NCI-H1436 (cell line): ENCODE results near the gene TSN.
"Not testable (repeated sequence)": the region's sequence is repeated elsewhere in the genome, so short reads cannot be mapped to it uniquely, and the experiment has no call there.

Experiments
- DNase-seq: peaks from one replicate; lab custom pipeline; 2025; lab: John Stamatoyannopoulos, UW

Gene TSN

DNA sequence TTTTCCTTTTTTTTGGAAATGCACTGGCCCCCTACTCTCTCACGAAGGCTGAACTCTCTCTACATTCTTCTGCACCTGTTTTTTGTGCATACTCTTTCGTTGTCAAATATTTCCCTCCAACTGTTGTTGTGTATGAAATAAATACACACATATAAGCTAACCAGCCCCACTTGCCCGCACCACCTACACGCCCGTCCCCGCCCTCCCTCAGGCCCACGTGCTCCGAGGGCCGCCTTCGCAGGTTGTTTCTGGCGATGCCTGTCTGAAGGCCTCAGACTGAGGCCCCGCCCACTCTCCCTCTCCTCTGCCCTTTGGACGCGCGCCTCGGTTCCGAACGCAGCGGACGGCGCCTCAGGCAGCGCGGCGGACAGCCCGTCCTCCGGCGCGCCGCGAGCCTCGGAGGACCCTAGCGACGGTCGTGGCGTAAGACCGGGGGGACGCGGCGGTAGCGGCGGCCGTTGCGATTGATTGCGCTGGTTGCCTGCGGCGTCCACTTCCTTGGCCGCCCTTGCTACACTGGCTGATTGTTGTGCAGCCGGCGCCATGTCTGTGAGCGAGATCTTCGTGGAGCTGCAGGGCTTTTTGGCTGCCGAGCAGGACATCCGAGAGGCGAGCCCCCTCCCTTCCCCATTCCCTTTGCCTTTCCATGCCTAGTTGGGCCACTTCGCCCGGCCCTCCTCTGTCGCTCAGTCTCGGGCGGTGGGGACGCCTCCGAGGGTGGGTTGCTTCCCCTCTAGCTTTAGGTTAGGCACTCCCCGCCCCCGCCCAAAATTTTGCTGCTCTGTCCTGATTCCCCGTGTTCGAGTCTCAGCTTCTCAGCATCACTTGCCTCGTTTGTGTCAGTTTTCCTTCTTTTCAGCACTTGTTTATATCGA is at the start of gene TSN:
Gene TSN (plus strand): TSS at position 415 of the 875 bp plus-strand sequence. CDS start 129 bp downstream, at position 544.
- peak; percentile 97 for DNase-seq

DNA sequence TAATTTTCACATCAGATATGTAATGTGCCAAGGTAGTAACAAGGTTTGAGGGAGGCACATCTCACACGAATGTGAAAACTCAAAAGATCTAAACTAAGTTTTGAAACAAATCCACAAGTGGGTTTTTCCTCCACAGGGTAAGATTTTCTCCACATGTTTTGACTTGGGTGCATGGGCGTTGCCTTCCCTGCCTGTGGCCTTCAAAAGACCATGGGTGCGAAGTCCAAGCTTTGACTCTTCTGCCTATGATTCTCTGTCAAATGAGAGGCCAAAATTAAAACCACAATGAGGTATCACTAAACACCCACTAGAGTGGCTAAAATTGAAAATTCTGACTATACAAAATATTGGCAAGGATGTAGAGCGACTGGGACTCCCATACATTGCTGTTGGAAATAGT is 49.5 kb upstream of the TSN start:
- DNase-seq = no peak

- DNase-seq = no peak
Observed at GRCh38 chr2:121707344-121707919, 48.0 kb upstream of the TSN start.

DNA sequence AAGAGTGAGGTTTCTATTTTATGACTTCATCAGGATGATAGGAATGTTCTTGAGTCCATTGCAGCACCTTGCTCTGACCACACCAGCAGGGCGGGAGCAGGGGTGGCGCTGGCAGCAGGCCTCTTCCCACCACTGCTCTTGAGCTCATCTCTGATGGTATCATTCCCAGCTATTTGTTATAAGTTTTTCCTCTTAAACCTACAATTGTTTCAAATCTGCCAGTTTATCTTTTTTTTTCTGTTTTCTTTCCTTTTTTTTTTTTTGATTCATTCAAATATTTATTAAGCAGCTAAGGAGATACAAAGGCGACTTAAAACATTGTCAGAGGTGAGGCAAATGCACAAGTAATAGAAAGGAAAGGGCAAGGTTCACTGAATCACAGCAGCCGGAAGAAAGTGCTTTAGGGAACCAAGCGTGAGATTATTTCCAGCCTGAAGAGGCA is 47.5 kb upstream of the TSN start:
- DNase-seq = no peak

- no peak for DNase-seq
Observed at GRCh38 chr2:121709776-121710469, 45.5 kb upstream of the TSN start.

- no peak for DNase-seq
Observed at GRCh38 chr2:121710470-121711170, 44.8 kb upstream of the TSN start.

DNA sequence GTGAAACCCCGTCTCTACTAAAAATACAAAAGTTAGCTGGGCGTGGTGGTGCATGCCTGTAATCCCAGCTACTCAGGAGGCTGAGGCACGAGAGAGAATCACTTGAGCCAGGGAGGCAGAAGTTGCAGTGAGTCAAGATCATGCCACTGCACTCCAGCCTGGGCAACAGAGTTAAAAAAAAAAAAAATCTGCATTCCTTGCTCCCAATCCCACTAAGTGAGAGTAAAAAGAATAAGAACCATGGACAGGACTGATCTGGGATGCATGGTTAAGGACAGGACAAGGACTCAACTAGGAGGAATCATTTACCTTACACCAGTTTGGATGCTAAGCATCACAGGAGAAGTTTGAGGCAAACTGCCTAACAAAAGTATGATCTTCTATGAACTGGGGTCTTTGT is 44.0 kb upstream of the TSN start:
- DNase-seq = not testable (repeated sequence)

- DNase-seq = no peak
Observed at GRCh38 chr2:121716126-121716525, 39.3 kb upstream of the TSN start.

- no peak for DNase-seq
Observed at GRCh38 chr2:121717529-121717928, 37.9 kb upstream of the TSN start.

GRCh38 chr2:121721926-121722325 is 33.5 kb upstream of the TSN start:
- DNase-seq = no peak

DNA sequence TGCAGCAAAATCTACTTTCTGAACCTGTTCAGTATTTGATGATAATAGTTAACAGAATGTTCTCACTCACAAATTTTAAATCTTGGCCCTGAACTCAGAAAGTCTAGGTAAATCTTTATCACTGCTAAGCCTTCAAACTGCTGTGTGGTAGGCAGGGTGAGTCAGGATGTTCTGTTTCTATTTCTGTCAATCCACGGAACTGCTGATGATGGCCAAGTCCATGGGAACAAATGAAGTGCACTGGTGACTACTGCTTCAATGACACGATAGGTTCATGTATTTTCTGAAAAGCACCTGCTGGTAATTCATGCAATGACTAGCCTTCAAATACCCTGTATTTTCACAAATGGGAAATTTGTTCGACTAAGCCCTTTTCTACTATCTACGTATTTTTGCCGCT is 33.0 kb upstream of the TSN start:
- DNase-seq = no peak

DNA sequence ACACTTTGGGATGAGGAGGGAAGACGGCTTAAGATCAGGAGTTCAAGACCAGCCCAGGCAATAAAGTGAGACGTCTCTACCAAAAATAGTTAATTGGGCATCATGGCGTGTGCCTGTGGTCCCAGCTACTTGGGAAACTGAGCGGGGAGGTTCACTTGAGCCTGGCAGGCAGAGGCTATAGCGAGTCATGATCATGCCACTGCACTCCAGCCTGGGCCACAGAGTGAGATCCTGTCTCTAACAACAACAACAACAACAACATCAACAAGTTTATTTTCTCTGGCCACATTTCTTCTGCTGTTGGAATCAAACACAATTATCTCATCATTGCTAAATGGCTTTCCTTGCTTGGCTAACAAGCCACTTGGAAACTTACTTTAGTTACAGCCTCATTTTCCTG is 32.1 kb upstream of the TSN start:
- DNase-seq = no peak

GRCh38 chr2:121727332-121727731 is 28.1 kb upstream of the TSN start:
- DNase-seq = no peak

DNA sequence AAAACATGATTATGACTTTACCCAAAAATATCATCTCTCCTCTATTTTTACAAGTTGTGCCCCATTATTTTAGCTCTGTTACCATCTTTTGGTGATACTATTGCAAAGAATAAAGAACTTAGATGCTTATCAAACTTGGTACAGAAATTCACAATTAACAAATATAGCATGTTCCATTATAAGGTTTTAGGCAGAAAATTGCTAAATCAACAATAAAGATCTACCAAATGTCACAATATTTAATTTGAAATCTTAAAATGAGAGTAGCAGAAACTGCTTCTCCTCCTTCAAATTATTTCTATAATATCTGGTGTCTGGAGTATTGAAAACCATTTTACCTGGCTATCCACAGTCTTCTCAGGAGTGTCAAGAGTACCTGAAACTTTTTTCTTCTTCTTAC is 27.5 kb upstream of the TSN start:
- no peak for DNase-seq

- no peak for DNase-seq
Observed at GRCh38 chr2:121731366-121731765, 24.1 kb upstream of the TSN start.

- DNase-seq = not testable (repeated sequence)
Observed at GRCh38 chr2:121734544-121734943, 20.9 kb upstream of the TSN start.

DNA sequence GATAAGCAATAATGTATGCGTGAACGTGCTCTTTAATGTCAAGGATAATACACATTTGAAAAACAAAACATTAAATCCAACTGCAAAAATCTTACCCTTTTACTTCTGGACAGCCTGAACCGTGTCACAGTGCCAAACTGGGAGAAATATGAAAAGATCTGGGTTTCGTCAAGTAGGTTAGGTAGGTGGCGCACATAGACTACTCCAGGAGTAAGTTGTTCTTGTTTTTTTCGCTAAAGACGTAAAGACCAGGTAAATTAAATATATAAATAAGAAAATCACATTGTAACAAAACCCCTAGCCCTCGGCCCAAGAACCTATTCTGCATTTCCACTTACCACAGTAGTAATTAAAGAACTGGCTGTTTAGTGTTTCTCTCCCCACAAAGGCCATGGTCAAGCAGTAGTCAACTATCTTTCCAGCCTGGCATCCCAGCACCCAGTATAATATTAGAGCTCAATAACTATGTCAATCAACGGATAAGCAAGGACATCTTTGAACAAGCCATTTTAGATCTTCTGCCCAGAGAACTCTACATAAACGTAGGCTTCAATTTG is 19.9 kb upstream of the TSN start:
- no peak for DNase-seq

DNA sequence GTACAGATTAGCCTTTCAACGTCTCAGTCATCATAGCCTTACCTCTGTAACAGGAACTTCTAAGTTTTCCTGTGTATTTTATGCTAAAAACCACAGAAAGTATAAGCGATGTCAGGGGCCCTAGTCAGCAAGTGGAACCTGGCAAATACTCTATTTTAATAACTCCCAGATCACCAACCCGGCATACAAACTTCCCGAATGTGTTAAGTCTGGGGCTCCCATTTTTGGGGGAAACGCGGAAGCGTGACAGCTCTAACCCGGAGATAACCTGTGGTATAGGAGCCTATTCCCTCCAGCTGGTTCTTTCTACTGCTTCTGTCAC is 19.4 kb upstream of the TSN start:
- DNase-seq = no peak

- DNase-seq = peak; percentile 97
Observed at GRCh38 chr2:121736462-121737336, 18.8 kb upstream of the TSN start, which contains the start of gene NIFK. NIFK (minus strand) TSS chr2:121736875; CDS start chr2:121736850, 25 bp downstream.

GRCh38 chr2:121740973-121741372 is 14.5 kb upstream of the TSN start:
- no peak for DNase-seq

DNA sequence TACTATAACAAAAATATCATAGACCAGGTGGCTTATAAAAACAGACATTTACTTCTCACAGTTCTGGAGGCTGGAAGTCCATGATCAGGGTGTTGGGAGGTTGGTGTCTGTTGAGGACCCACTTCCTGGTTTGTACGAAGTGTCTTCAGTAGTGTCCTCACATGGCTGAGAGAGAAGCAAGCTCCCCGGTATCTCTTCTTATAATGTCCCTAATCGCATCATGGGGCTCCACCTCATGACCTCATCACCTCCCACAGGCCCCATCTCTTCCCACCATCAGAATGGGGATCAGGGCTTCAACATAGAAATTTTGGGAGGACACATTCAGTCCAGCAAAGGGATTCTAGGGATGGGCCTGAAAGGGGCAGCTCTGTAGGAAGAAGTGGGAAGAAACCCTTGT is 14.0 kb upstream of the TSN start:
- DNase-seq = no peak
